C4-2B (cell line): ENCODE results near the gene DDX39B.

Experiments
- H3K27ac ChIP-seq: fragments of 450-650 bp; 2 replicates; pipeline ENCODE4 v1.5.1; 2017
- CTCF ChIP-seq: fragments of 450-650 bp; conservative IDR thresholded peaks from 2 replicates; pipeline ENCODE4 v1.5.1; 2017; ENCODE audit warnings: mild to moderate bottlenecking
- ZFX ChIP-seq: fragments of 450-650 bp; IDR thresholded peaks from 2 replicates; pipeline ENCODE4 v1.6.1; 2017

Gene DDX39B

GRCh38 chr6:31543639-31544038, 1.8 kb upstream of the DDX39B start:
- TF ChIP-seq ZFX (no peak), CTCF (no peak)
- peak overlapping the region; percentile 13; the same call in 1 of the 2 replicates for H3K27ac ChIP-seq

- H3K27ac ChIP-seq, result peak overlapping the region; percentile 95
- no peak for TF ChIP-seq CTCF
- TF ChIP-seq ZFX, result no peak; the same call in 1 of the 2 replicates
Observed at GRCh38 chr6:31541059-31541657, 645 bp downstream of the DDX39B start.

- peak overlapping the region; percentile 95 for H3K27ac ChIP-seq
- TF ChIP-seq ZFX (no peak), CTCF (no peak)
Observed at GRCh38 chr6:31540640-31541039, 1.2 kb downstream of the DDX39B start.

GRCh38 chr6:31538805-31539400, 2.9 kb downstream of the DDX39B start:
- H3K27ac ChIP-seq, result no peak overlapping the region
- no peak for TF ChIP-seq CTCF
- TF ChIP-seq ZFX, result no peak

GRCh38 chr6:31535538-31536324, 6.1 kb downstream of the DDX39B start:
- no peak overlapping the region for H3K27ac ChIP-seq
- no peak for TF ChIP-seq CTCF
- no peak for TF ChIP-seq ZFX

- no peak overlapping the region for H3K27ac ChIP-seq
- TF ChIP-seq CTCF (no peak), ZFX (no peak)
Observed at GRCh38 chr6:31534521-31535040, 7.2 kb downstream of the DDX39B start.

GRCh38 chr6:31534011-31534410, 7.8 kb downstream of the DDX39B start:
- TF ChIP-seq CTCF (no peak), ZFX (no peak)
- no peak overlapping the region for H3K27ac ChIP-seq
